ENCODE data around the gene MAP3K3. TPM values are rescaled to one million over a fixed set of nuclear protein-coding genes. Genes with fewer than 3 reads are reported as not detected.

Gene MAP3K3
- total and polyA plus RNA-seq, 9 of the 15 experiments (the other 6 are each of a cell fraction or from before 2014, with no cell fraction given) = 0.69 to 16.5 (median 12.1) TPM

DNA sequence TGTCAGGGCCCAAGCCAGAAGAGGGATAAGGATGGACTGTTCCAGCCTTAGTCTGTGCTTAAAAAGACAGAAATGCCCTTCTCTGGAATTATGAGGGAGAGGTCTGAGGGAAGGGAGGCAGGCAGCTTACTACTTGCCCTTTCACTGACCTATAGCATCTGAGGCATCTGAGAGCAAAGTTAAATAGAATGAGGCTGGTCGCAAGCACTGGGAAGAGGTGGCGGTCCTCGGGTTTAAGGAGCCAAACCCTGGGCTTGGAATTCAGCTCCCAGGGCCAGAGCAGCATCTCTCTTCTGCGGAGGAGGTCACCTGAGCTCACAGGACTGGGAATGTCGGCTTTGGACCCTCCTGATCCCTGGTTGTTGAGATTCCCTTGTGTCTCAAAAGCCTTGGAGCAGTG, 80.8 kb downstream of the MAP3K3 start:
- H3K36me3 ChIP-seq (ENCODE audit: control insufficient read depth, insufficient read depth, low read length) = peaks cover 8% of the 10 kb centered on the region; the same call in 1 of the 3 replicates
- FAIRE-seq = no peak
- H4K20me1 ChIP-seq (replicated peaks; ENCODE audit: control insufficient read depth, insufficient read depth, low read length) = no peaks in the 10 kb centered on the region
- H3K9me1 ChIP-seq (ENCODE audit: control insufficient read depth, insufficient read depth, low read length) = no peaks in the 10 kb centered on the region
- 74% methylated on average over 5 of the region's 5 CpGs for WGBS (ENCODE audit: insufficient coverage, low coverage, missing lambda C conversion rate)
- no peaks in the 10 kb centered on the region for H3K9me3 ChIP-seq (replicated peaks; ENCODE audit: control insufficient read depth, insufficient read depth, low read depth, low read length)
- no peaks in the 10 kb centered on the region for H3K27me3 ChIP-seq (ENCODE audit: control insufficient read depth in 2 of 2, insufficient read depth in 2 of 2, low read length in 2 of 2)
- H3K9ac ChIP-seq (ENCODE audit: insufficient read depth in 1 of 2, low read depth in 2 of 2, low read length in 2 of 2) = no peak overlapping the region
- H2AFZ ChIP-seq (ENCODE audit: low read depth, low read length) = no peak overlapping the region
- H3K4me1 ChIP-seq (replicated peaks in 1 of 2; ENCODE audit: control insufficient read depth in 2 of 2, insufficient read depth in 2 of 2, low read length in 2 of 2) = peaks cover 0 to 35% of the 10 kb centered on the region in 2 experiments; a peak in 2 of 5 replicates
- H3K79me2 ChIP-seq (ENCODE audit: control insufficient read depth, insufficient read depth, low read length) = no peaks in the 10 kb centered on the region
- H3K4me3 ChIP-seq = no peak overlapping the region
- no peak for ATAC-seq
- no peak for DNase-seq (ENCODE audit: extremely low read depth in 1 of 4, low spot score in 3 of 4)
- no peak for TF ChIP-seq ETV5 (CRISPR knock-in tag; IDR thresholded peaks at IDR 0.05; ENCODE audit: low read depth)
- H3K27ac ChIP-seq (ENCODE audit: extremely low read depth, low read depth, low read length) = no peak overlapping the region
- in situ Hi-C loops (cut with MboI) = no loop called here
- ChIA-PET POLR2A (interaction anchor here (0.6 kb wide), 1 partner anchor 27 kb away, joined by 3 read pairs; no protein-coding TSS in a partner anchor), CTCF (ENCODE audit: low intra/inter-chr PET ratio) (no interaction called here)
- intact Hi-C loops (cut with micrococcal nuclease) = no loop called here
- H3K4me2 ChIP-seq (ENCODE audit: insufficient read depth, low read length) = no peak overlapping the region
- BruUV-seq (replicated peaks) = TSS peak; percentile 52

DNA sequence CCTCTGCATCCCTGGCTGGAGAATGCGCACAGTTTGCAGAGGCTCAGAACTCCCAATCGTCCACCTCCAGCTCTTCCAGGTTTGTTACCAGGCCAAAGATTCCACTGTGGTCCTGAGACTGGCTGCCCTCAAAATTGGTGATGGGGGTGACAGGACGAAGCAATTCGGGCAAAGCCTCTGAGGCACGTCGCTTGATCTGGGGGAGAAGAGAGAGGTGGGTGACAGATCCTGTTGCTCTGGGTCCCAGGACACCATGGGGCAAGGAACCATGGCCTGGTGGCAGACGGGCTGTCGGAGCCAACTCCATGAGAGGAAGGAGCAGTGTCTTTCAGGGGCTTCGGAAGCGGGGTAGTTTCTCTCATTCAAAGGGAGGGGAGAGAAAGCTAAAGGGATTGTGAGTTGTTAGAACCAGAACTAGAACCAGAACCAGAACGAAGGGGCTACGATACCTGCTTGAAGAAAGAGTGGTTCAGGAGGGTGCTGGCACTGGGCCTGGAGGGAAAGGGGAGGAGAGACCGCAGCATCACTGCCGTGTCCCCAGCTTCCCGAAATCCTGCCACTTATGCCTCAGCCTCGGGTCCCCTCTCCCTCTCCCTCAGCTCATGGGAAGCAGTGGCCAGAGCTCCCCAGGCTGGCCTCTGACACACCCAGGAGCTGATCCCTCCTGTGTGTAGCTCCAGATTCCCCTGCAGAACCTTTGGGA, 81.5 kb downstream of the MAP3K3 start:
- Histone ChIP-seq H2AFZ (ENCODE audit: low read depth, low read length) (no peak overlapping the region), H3K9me1 (ENCODE audit: control insufficient read depth, insufficient read depth, low read length) (no peaks in the 10 kb centered on the region), H3K9ac (ENCODE audit: insufficient read depth in 1 of 2, low read depth in 2 of 2, low read length in 2 of 2) (peak overlapping the region in 1 of 2 experiments; percentile 28; a peak in 2 of 4 replicates), H3K79me2 (ENCODE audit: control insufficient read depth, insufficient read depth, low read length) (no peaks in the 10 kb centered on the region), H3K36me3 (ENCODE audit: control insufficient read depth, insufficient read depth, low read length) (peaks cover 9% of the 10 kb centered on the region; the same call in 1 of the 3 replicates), H3K27ac (ENCODE audit: extremely low read depth, low read depth, low read length) (no peak overlapping the region), H3K9me3 (replicated peaks; ENCODE audit: control insufficient read depth, insufficient read depth, low read depth, low read length) (no peaks in the 10 kb centered on the region), H4K20me1 (replicated peaks; ENCODE audit: control insufficient read depth, insufficient read depth, low read length) (no peaks in the 10 kb centered on the region), H3K4me1 (replicated peaks in 1 of 2; ENCODE audit: control insufficient read depth in 2 of 2, insufficient read depth in 2 of 2, low read length in 2 of 2) (peaks cover 0 to 28% of the 10 kb centered on the region in 2 experiments; a peak in 2 of 5 replicates), H3K4me2 (ENCODE audit: insufficient read depth, low read length) (no peak overlapping the region), H3K27me3 (ENCODE audit: control insufficient read depth in 2 of 2, insufficient read depth in 2 of 2, low read length in 2 of 2) (no peaks in the 10 kb centered on the region), H3K4me3 (no peak overlapping the region)
- intact Hi-C loops (cut with micrococcal nuclease) (no loop called here), in situ Hi-C loops (cut with MboI) (no loop called here)
- no peak for ATAC-seq
- POLR2A ChIA-PET = interaction anchor here (0.6 kb wide), 1 partner anchor 252 kb away, joined by 3 read pairs; no protein-coding TSS in a partner anchor
- no peak for FAIRE-seq
- no peak for DNase-seq (ENCODE audit: extremely low read depth in 1 of 4, low spot score in 3 of 4)
- CTCF ChIA-PET (ENCODE audit: low intra/inter-chr PET ratio) = no interaction called here
- 81% methylated on average over 11 of the region's 16 CpGs for WGBS (ENCODE audit: insufficient coverage, low coverage, missing lambda C conversion rate)
- no TSS peak for BruUV-seq (replicated peaks)
- TF ChIP-seq, protein P1, sequence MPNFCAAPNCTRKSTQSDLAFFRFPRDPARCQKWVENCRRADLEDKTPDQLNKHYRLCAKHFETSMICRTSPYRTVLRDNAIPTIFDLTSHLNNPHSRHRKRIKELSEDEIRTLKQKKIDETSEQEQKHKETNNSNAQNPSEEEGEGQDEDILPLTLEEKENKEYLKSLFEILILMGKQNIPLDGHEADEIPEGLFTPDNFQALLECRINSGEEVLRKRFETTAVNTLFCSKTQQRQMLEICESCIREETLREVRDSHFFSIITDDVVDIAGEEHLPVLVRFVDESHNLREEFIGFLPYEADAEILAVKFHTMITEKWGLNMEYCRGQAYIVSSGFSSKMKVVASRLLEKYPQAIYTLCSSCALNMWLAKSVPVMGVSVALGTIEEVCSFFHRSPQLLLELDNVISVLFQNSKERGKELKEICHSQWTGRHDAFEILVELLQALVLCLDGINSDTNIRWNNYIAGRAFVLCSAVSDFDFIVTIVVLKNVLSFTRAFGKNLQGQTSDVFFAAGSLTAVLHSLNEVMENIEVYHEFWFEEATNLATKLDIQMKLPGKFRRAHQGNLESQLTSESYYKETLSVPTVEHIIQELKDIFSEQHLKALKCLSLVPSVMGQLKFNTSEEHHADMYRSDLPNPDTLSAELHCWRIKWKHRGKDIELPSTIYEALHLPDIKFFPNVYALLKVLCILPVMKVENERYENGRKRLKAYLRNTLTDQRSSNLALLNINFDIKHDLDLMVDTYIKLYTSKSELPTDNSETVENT (CRISPR knock-in tag; IDR thresholded peaks at IDR 0.05) = no peak
- no peak for TF ChIP-seq BRD9 (IDR thresholded peaks at IDR 0.05; ENCODE audit: low read depth, partially characterized antibody)
- no peak for TF ChIP-seq ZNF212 (CRISPR knock-in tag; IDR thresholded peaks at IDR 0.05)
- TF ChIP-seq ZNF583 (CRISPR knock-in tag; IDR thresholded peaks at IDR 0.05) = no peak
- TF ChIP-seq C11orf30 (IDR thresholded peaks at IDR 0.05; ENCODE audit: low read depth) = no peak
- no peak for TF ChIP-seq ILK (tag; IDR thresholded peaks at IDR 0.05; ENCODE audit: borderline replicate concordance, low read depth)
- no peak for TF ChIP-seq RCOR1 (IDR thresholded peaks at IDR 0.05; ENCODE audit: borderline replicate concordance in 1 of 2, low read depth in 2 of 2, low read length in 2 of 2)
- no peak for TF ChIP-seq RBBP5 (IDR thresholded peaks at IDR 0.05; ENCODE audit: borderline replicate concordance, insufficient read depth, low read length, poor library complexity, severe bottlenecking)
- no peak for TF ChIP-seq ZNF133 (CRISPR knock-in tag; IDR thresholded peaks at IDR 0.05)
- TF ChIP-seq FIP1L1 (IDR thresholded peaks at IDR 0.05; ENCODE audit: low read depth, low read length, poor library complexity, severe bottlenecking) = no peak
- no peak for TF ChIP-seq TEAD1 (CRISPR knock-in tag; IDR thresholded peaks at IDR 0.05)
